ENCODE data around the gene PMAIP1. TPM values are rescaled to one million over a fixed set of nuclear protein-coding genes. Genes with fewer than 3 reads are reported as not detected.

The PMAIP1 gene
- total and polyA plus RNA-seq, 10 donors = 2.7 to 10.1 (median 6.3) TPM

GRCh38 chr18:59940068-59940467, 40.3 kb downstream of the PMAIP1 start:
- no peak for TF ChIP-seq CTCF (IDR thresholded peaks at IDR 0.05 in 8 of 11, conservative IDR thresholded peaks at IDR 0.05 in 3 of 11)
- no peak for TF ChIP-seq POLR2AphosphoS5 (IDR thresholded peaks at IDR 0.05)
- no peak for TF ChIP-seq POLR2A (IDR thresholded peaks at IDR 0.05)
- Histone ChIP-seq H3K36me3 (no peaks in the 10 kb centered on the region), H3K4me1 (peaks cover 0 to 5% (median 0%) of the 10 kb centered on the region in 6 donors), H3K9me3 (no peaks in the 10 kb centered on the region), H3K4me3 (no peak overlapping the region), H3K27me3 (replicated peaks in 1 of 7) (no peaks in the 10 kb centered on the region), H3K27ac (no peak overlapping the region)
- DNase-seq = no peak
- 39 to 66% (median 60%) methylated on average over 2 of the region's 2 CpGs for WGBS, 5 donors
- intact Hi-C loops (cut with DNase I; ENCODE audit: low total_unique reads) = no loop called here

GRCh38 chr18:59941331-59941730, 41.5 kb downstream of the PMAIP1 start:
- no peak overlapping the region for H3K27ac ChIP-seq
- DNase-seq = no peak
- H3K36me3 ChIP-seq = no peaks in the 10 kb centered on the region
- H3K4me3 ChIP-seq = no peak overlapping the region
- TF ChIP-seq POLR2AphosphoS5 (IDR thresholded peaks at IDR 0.05) (no peak), CTCF (IDR thresholded peaks at IDR 0.05 in 8 of 11, conservative IDR thresholded peaks at IDR 0.05 in 3 of 11) (no peak), POLR2A (IDR thresholded peaks at IDR 0.05) (no peak)
- no peaks in the 10 kb centered on the region for H3K27me3 ChIP-seq (replicated peaks in 1 of 7)
- WGBS, 5 donors = 54 to 74% (median 69%) methylated on average over 4 of the region's 4 CpGs
- H3K4me1 ChIP-seq = peaks cover 0 to 5% (median 0%) of the 10 kb centered on the region in 6 donors
- intact Hi-C loops (cut with DNase I; ENCODE audit: low total_unique reads) = no loop called here
- no peaks in the 10 kb centered on the region for H3K9me3 ChIP-seq

GRCh38 chr18:59942601-59943000, 42.8 kb downstream of the PMAIP1 start:
- H3K27me3 ChIP-seq (replicated peaks in 1 of 7) = no peaks in the 10 kb centered on the region
- intact Hi-C loops (cut with DNase I; ENCODE audit: low total_unique reads) = no loop called here
- H3K4me3 ChIP-seq = no peak overlapping the region
- 25 to 44% (median 38%) methylated on average over 4 of the region's 4 CpGs for WGBS, 5 donors
- TF ChIP-seq POLR2A (IDR thresholded peaks at IDR 0.05) = no peak
- no peak for TF ChIP-seq POLR2AphosphoS5 (IDR thresholded peaks at IDR 0.05)
- TF ChIP-seq CTCF (IDR thresholded peaks at IDR 0.05 in 8 of 11, conservative IDR thresholded peaks at IDR 0.05 in 3 of 11) = no peak
- H3K27ac ChIP-seq = no peak overlapping the region
- DNase-seq = no peak
- H3K4me1 ChIP-seq = peaks cover 0 to 5% (median 0%) of the 10 kb centered on the region in 6 donors
- no peaks in the 10 kb centered on the region for H3K9me3 ChIP-seq
- no peaks in the 10 kb centered on the region for H3K36me3 ChIP-seq

- WGBS, 5 donors = 82 to 87% (median 84%) methylated on average over 2 of the region's 2 CpGs
- TF ChIP-seq POLR2AphosphoS5 (IDR thresholded peaks at IDR 0.05) (no peak), CTCF (IDR thresholded peaks at IDR 0.05 in 8 of 11, conservative IDR thresholded peaks at IDR 0.05 in 3 of 11) (no peak), POLR2A (IDR thresholded peaks at IDR 0.05) (no peak)
- H3K27me3 ChIP-seq (replicated peaks in 1 of 7) = no peaks in the 10 kb centered on the region
- intact Hi-C loops (cut with DNase I; ENCODE audit: low total_unique reads) = no loop called here
- H3K9me3 ChIP-seq = no peaks in the 10 kb centered on the region
- no peak overlapping the region for H3K4me3 ChIP-seq
- peaks cover 0 to 5% (median 0%) of the 10 kb centered on the region in 6 donors for H3K4me1 ChIP-seq
- no peak overlapping the region for H3K27ac ChIP-seq
- H3K36me3 ChIP-seq = no peaks in the 10 kb centered on the region
- DNase-seq = no peak
Observed at GRCh38 chr18:59945544-59945943, 45.7 kb downstream of the PMAIP1 start.

All from spleen (tissue), 11 donors.